GM19324 (cell line): Measurements from ENCODE around the gene VDAC2.

Experiments used
- ATAC-seq: cut with Tn5 transposase; IDR thresholded peaks from one replicate; pipeline ENCODE4 v1.9.1; 2021; ENCODE audit warnings: mild to moderate bottlenecking, moderate library complexity; ENCODE audit not compliant: unreplicated experiment, low FRiP score

VDAC2 gene

GRCh38 chr10:75228834-75229233, 18.2 kb downstream of the VDAC2 start:
- ATAC-seq: no peak

GRCh38 chr10:75229971-75230370, 19.4 kb downstream of the VDAC2 start:
- no peak for ATAC-seq

- peak; percentile 29 for ATAC-seq
Measured at GRCh38 chr10:75230600-75231038, 20.0 kb downstream of the VDAC2 start.

- no peak for ATAC-seq
Measured at GRCh38 chr10:75231672-75232581, 21.3 kb downstream of the VDAC2 start.

GRCh38 chr10:75233444-75234016, 22.9 kb downstream of the VDAC2 start:
- ATAC-seq: no peak

- ATAC-seq: peak; percentile 60
Measured at GRCh38 chr10:75234017-75234682, 23.6 kb downstream of the VDAC2 start.

GRCh38 chr10:75234683-75235374, 24.2 kb downstream of the VDAC2 start:
- peak; percentile 4 for ATAC-seq

GRCh38 chr10:75235375-75236177, 25.0 kb downstream of the VDAC2 start, which contains the start of gene COMTD1:
Gene COMTD1 (minus strand): TSS chr10:75235957. CDS start chr10:75235928, 29 bp downstream.
- ATAC-seq: peak; percentile 70

GRCh38 chr10:75236178-75236825, 25.7 kb downstream of the VDAC2 start:
- ATAC-seq: no peak

GRCh38 chr10:75238182-75239095, 27.8 kb downstream of the VDAC2 start:
- no peak for ATAC-seq

GRCh38 chr10:75239096-75239790, 28.6 kb downstream of the VDAC2 start:
- no peak for ATAC-seq

GRCh38 chr10:75240329-75241076, 29.9 kb downstream of the VDAC2 start:
- ATAC-seq: no peak

- no peak for ATAC-seq
Measured at GRCh38 chr10:75243426-75243825, 32.8 kb downstream of the VDAC2 start.

GRCh38 chr10:75244487-75245353, 34.1 kb downstream of the VDAC2 start:
- ATAC-seq: no peak

GRCh38 chr10:75245354-75246250, 35.0 kb downstream of the VDAC2 start:
- ATAC-seq: no peak
